HG03159 (cell line): ENCODE measurements around the gene POLR2J3.
"Not testable (repeated sequence)": the region's sequence is repeated elsewhere in the genome, so short reads cannot be mapped to it uniquely, and the experiment has no call there.

Source experiments
- ATAC-seq: cut with Tn5 transposase; IDR thresholded peaks from one replicate; pipeline ENCODE4 v1.9.1; 2021; ENCODE audit warnings: mild to moderate bottlenecking, moderate library complexity; ENCODE audit not compliant: unreplicated experiment

The POLR2J3 gene

GRCh38 chr7:102527182-102527581, 45.2 kb downstream of the POLR2J3 start:
- ATAC-seq = not testable (repeated sequence)

- not testable (repeated sequence) for ATAC-seq
Measured at GRCh38 chr7:102524803-102525202, 47.6 kb downstream of the POLR2J3 start.

DNA sequence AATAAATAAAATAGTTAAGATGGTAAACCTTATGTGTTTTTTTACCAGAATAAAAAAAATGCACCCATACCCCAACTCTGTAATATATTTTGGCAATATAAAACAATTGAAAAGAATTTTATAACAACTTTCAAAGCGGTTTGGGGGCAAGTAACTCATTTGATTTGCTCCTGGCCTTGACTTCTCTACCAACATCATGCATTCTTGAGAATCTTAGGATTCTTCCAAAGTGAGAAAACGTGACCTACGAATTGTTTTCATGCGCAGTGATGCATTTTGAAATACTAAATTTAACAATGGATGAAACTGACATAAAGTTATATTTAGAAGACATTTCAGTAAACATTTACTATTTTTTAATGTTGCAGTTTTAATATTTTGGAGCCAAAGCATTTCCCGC, 51.6 kb downstream of the POLR2J3 start:
- not testable (repeated sequence) for ATAC-seq

DNA sequence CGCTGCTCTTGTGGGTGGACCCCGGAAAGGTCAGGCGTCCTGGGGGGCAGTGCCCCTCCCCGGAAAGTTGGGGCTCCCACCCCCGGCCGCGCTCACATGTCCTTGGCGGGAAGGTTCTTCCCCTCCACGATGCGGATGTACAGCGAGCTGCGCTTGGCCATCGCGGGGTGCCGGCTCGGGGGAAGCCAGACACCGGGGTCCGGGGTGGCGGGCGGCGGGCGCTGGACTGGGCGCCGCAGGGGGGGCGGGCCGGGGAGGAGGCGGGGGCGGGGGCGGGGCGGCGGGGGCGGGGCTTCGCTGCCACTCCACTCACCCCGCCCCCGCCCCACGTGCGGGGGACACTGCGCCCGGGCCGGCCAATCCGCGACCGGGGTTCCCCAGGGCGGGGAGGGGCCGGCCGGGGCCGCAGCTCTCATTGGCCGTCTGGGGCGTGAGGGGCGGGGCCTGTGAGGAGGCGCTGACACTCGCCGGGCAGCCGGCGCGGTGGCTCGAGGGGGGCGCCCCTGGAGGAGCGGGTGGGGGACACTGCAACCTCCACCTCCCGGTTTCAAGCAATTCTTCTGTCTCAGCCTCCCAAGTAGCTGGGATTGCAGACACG, 54.7 kb downstream of the POLR2J3 start, which contains the start of gene RASA4B:
TSS of gene RASA4B (minus strand) at position 228 of the 598 bp plus-strand sequence. CDS start at position 161, 67 bp downstream.
- ATAC-seq = peak; percentile 67
